ENCODE data around the gene KRT82. TPM values are rescaled to one million over a fixed set of nuclear protein-coding genes. Genes with fewer than 3 reads are reported as not detected.
"Not testable (repeated sequence)": the region's sequence is repeated elsewhere in the genome, so short reads cannot be mapped to it uniquely, and the experiment has no call there.

The KRT82 gene
- total RNA-seq, 2 experiments from 2014 or later, result not detected

- Histone ChIP-seq H3K27ac (ENCODE audit: low read depth, low read length, poor library complexity, severe bottlenecking) (no peak within 1 kb of the TSS), H3K9me2 (ENCODE audit: insufficient read depth, low read length) (no peaks in the 10 kb centered on the region), H4K20me1 (ENCODE audit: insufficient read depth, low read length) (no peaks in the 10 kb centered on the region), H3K4me3 (ENCODE audit: low read depth, low read length, poor library complexity, severe bottlenecking) (no peak within 1 kb of the TSS), H3K4me1 (ENCODE audit: insufficient read depth, low read length, poor library complexity, severe bottlenecking) (no peaks in the 10 kb centered on the region), H3K9me3 (ENCODE audit: low read length) (no peaks in the 10 kb centered on the region), H3K36me3 (ENCODE audit: insufficient read depth, low read length) (no peaks in the 10 kb centered on the region), H3K4me2 (ENCODE audit: low read length) (no peak within 1 kb of the TSS), H2AFZ (ENCODE audit: low read length) (no peak within 1 kb of the TSS), H3K79me2 (ENCODE audit: insufficient read depth, low read depth, low read length) (no peaks in the 10 kb centered on the region)
- POLR2A ChIA-PET, result interaction anchor here (1.4 kb wide), 1 partner anchor 9 kb away, joined by 3 read pairs; no protein-coding TSS in a partner anchor
- CTCF ChIA-PET (ENCODE audit: unreplicated experiment), result no interaction called here
- intact Hi-C loops (cut with micrococcal nuclease; ENCODE audit: unreplicated experiment), result no loop called here
- no TSS peak for BruUV-seq (replicated peaks)
- TF ChIP-seq EZH2phosphoT487 (IDR thresholded peaks at IDR 0.05; ENCODE audit: borderline replicate concordance, low read depth, low read length) (no peak), CTCF (conservative IDR thresholded peaks at IDR 0.05; ENCODE audit: low read length) (no peak)
- DNase-seq (ENCODE audit: low spot score), result no peak
These were observed 46.0 kb upstream of the KRT82 start, which contains the start of gene KRT6B for GRCh38 chr12:52452101-52452500. Gene KRT6B (minus strand): TSS chr12:52452146. CDS start chr12:52452078, 68 bp downstream.

GRCh38 chr12:52448228-52448627 is 42.1 kb upstream of the KRT82 start:
- Histone ChIP-seq H3K4me1 (ENCODE audit: insufficient read depth, low read length, poor library complexity, severe bottlenecking) (no peaks in the 10 kb centered on the region), H3K9me3 (ENCODE audit: low read length) (no peaks in the 10 kb centered on the region), H3K36me3 (ENCODE audit: insufficient read depth, low read length) (no peaks in the 10 kb centered on the region), H3K4me2 (ENCODE audit: low read length) (no peak overlapping the region), H3K27ac (ENCODE audit: low read depth, low read length, poor library complexity, severe bottlenecking) (no peak overlapping the region), H3K9me2 (ENCODE audit: insufficient read depth, low read length) (no peaks in the 10 kb centered on the region), H3K79me2 (ENCODE audit: insufficient read depth, low read depth, low read length) (no peaks in the 10 kb centered on the region), H2AFZ (ENCODE audit: low read length) (no peak overlapping the region), H3K4me3 (ENCODE audit: low read depth, low read length, poor library complexity, severe bottlenecking) (no peak overlapping the region), H4K20me1 (ENCODE audit: insufficient read depth, low read length) (no peaks in the 10 kb centered on the region)
- ChIA-PET POLR2A (no interaction called here), CTCF (ENCODE audit: unreplicated experiment) (no interaction called here)
- no peak for DNase-seq (ENCODE audit: low spot score)
- BruUV-seq (replicated peaks), result no TSS peak
- intact Hi-C loops (cut with micrococcal nuclease; ENCODE audit: unreplicated experiment), result no loop called here
- no peak for TF ChIP-seq CTCF (conservative IDR thresholded peaks at IDR 0.05; ENCODE audit: low read length)
- no peak for TF ChIP-seq EZH2phosphoT487 (IDR thresholded peaks at IDR 0.05; ENCODE audit: borderline replicate concordance, low read depth, low read length)

- intact Hi-C loops (cut with micrococcal nuclease; ENCODE audit: unreplicated experiment); H3K4me2 ChIP-seq (ENCODE audit: low read length); H2AFZ ChIP-seq (ENCODE audit: low read length); BruUV-seq (replicated peaks); H3K36me3 ChIP-seq (ENCODE audit: insufficient read depth, low read length); CTCF ChIA-PET (ENCODE audit: unreplicated experiment); H3K27ac ChIP-seq (ENCODE audit: low read depth, low read length, poor library complexity, severe bottlenecking); H3K4me1 ChIP-seq (ENCODE audit: insufficient read depth, low read length, poor library complexity, severe bottlenecking); H4K20me1 ChIP-seq (ENCODE audit: insufficient read depth, low read length); POLR2A ChIA-PET; H3K9me3 ChIP-seq (ENCODE audit: low read length); H3K79me2 ChIP-seq (ENCODE audit: insufficient read depth, low read depth, low read length); DNase-seq (ENCODE audit: low spot score); H3K9me2 ChIP-seq (ENCODE audit: insufficient read depth, low read length); H3K4me3 ChIP-seq (ENCODE audit: low read depth, low read length, poor library complexity, severe bottlenecking): not testable (repeated sequence)
These were observed 41.1 kb upstream of the KRT82 start for GRCh38 chr12:52447196-52447595.
